GM21619 (cell line): Measurements from ENCODE around the gene TKTL1.
A peak's percentile ranks its signal among the peaks of the same experiment; 100 is the strongest.

Source experiments
- ATAC-seq: cut with Tn5 transposase; IDR thresholded peaks from one replicate; pipeline ENCODE4 v1.9.1; 2021; ENCODE audit not compliant: unreplicated experiment

The TKTL1 gene

GRCh38 chrX:154309041-154309775 lies 13.6 kb downstream of the TKTL1 start:
- ATAC-seq, result no peak

DNA sequence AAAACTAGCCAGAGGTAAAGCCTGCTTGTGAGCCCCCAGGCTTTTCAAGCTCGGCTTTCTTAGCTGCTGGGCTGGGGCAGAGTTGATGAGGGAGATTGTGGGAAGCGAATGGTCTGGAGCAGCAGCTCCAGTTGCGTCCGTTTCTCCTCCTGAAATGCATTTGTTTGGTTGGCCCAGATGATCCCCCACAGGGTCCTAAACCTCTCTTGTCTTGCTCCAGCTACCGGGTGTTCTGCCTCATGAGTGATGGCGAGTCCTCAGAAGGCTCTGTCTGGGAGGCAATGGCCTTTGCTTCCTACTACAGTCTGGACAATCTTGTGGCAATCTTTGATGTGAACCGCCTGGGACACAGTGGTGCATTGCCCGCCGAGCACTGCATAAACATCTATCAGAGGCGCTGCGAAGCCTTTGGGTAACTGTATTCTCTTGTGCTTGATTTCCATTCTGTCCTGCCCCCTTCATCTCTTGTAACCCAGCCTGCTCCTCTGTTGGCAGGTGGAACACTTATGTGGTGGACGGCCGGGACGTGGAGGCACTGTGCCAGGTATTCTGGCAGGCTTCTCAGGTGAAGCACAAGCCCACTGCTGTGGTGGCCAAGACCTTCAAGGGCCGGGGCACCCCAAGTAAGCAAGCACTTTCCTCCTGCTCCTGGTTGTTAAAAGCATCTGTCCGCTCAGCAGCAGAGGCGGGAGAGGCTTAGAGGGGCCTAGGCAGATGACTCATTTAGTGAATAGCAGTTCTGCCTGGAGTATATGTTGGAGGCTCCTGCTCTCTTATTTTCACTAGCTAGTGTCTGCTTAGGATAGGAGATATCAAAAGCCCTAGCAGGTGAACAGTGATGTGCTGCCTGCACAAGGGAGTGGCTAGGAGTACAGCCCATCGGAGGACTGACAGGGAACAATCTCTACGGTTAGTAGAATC lies 15.3 kb downstream of the TKTL1 start:
- ATAC-seq, result no peak

- no peak for ATAC-seq
Observed at GRCh38 chrX:154312116-154312515, 16.5 kb downstream of the TKTL1 start.

DNA sequence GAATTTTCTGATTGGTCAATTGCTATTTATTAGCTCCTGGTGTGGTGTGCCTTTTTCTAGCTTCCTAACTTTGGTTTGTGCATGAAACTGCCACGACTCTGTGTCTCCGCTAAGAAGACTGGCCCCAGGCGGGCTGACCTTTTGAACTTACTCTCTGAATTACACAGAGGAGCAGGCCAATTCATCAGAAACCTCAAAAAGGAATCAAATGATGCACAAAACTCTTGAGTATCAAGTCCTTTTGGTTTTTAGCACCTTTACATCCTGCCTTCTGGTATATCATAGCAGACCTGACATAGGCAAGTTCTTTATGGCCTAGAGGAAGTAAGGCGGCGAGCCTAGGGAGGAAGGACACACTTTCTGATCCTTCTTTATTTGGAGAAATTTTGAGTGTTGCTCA lies 17.6 kb downstream of the TKTL1 start:
- no peak for ATAC-seq

DNA sequence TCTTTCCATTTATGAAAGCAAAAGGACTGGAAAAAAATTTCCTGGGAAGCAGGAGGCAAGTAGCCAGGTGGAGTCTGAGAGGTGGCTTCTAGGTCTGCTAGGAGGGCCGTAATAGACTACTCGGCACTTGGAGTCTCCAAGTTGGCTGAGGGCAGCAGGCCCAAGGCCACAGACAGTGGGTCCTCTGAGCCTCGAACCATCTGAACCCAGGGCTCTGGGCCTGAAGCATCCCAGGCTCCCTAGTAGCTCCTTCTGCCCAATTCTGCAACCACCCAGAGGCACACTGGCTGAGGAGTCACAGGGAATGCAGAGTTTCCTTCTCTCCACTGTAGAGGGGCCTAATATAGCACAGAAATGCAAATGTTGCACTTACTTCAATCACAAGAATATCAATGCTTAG lies 19.8 kb downstream of the TKTL1 start:
- ATAC-seq, result no peak

GRCh38 chrX:154317391-154317995 lies 21.9 kb downstream of the TKTL1 start:
- ATAC-seq, result no peak

DNA sequence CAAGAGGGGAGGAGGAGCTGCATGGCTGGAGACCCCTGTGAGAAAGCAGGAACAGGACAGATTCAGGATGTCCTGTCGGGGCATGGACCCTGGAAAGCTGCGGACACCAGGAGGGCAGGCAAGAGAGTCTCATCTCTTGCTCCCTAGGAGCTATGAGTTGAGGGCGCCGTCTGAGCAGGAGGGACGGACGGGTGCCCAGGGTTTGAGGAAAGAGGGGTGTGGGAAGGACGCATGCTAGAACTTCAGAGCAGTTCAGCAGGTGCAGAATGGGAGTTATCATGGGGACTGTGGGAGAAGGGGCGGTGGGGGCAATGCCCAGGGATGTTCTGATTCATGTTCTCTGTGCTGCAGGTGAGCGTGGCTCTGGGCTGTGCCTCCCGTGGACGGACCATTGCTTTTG lies 24.8 kb downstream of the TKTL1 start:
- ATAC-seq, result no peak

- ATAC-seq, result no peak
Observed at GRCh38 chrX:154321152-154321551, 25.6 kb downstream of the TKTL1 start.

- no peak for ATAC-seq
Observed at GRCh38 chrX:154321594-154321993, 26.0 kb downstream of the TKTL1 start.

- ATAC-seq, result no peak
Observed at GRCh38 chrX:154322890-154323289, 27.3 kb downstream of the TKTL1 start.

DNA sequence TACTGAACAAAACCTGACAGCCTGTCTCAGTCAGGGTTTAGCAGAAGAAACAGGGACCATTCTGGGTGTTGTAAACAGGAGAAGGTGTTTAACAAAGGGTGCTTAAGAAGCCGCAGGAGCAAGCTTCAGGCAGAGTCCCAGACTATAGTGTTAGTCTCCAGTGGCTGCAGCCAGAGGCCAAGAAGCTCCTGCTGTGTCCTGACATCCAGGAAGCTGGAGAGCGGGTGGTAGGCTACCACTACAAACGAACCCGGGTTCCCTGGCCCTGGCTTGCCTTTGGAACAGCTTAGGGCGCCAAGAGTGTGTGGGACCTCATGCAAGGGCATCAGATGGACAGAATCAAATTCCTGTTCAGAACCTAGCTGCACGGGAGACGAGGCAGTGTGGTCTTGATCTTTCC lies 27.9 kb downstream of the TKTL1 start:
- ATAC-seq, result no peak

- ATAC-seq, result no peak
Observed at GRCh38 chrX:154325541-154325940, 29.9 kb downstream of the TKTL1 start.

- no peak for ATAC-seq
Observed at GRCh38 chrX:154327038-154327820, 31.6 kb downstream of the TKTL1 start.

DNA sequence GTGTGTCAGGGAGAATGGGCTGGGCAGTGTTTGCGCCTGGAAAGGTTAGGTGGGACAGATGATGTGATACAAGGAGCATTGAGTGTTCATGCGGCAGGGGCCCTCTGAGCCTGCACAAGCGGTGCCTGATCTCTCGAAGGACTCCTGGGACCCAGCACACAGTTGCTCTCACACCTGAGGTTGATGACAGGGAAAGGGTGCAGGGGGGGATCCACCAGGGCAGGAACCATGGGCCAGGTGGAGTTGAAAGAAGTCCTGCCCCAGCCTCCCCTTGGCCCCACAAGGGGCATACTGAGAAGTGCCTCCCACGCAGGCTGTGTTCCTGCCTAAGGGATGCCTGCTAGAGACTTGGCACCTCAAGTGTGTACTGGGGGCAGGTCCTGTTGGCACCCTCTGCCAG lies 33.1 kb downstream of the TKTL1 start:
- no peak for ATAC-seq

- no peak for ATAC-seq
Observed at GRCh38 chrX:154329294-154329693, 33.7 kb downstream of the TKTL1 start.

- ATAC-seq, result no peak
Observed at GRCh38 chrX:154332561-154332960, 37.0 kb downstream of the TKTL1 start.

DNA sequence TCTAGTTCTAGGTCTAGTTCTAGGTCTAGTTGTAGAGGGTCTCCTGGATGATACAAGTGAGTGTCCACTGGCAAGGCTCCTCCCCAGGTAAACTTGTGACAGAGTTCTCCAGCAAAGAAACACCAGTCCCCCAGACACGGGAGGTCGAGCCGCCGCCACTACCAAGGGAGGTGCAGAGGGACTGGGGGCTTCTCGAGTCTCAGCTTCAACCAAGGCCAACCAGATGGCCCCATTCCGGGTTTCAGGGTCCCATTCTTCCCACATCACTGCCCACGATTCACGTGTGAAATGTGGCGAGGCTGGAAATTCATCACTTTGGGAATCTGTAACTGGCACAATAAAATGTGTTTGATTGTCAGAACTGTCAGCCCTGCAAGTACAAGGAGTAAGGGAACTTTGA lies 37.5 kb downstream of the TKTL1 start:
- no peak for ATAC-seq

DNA sequence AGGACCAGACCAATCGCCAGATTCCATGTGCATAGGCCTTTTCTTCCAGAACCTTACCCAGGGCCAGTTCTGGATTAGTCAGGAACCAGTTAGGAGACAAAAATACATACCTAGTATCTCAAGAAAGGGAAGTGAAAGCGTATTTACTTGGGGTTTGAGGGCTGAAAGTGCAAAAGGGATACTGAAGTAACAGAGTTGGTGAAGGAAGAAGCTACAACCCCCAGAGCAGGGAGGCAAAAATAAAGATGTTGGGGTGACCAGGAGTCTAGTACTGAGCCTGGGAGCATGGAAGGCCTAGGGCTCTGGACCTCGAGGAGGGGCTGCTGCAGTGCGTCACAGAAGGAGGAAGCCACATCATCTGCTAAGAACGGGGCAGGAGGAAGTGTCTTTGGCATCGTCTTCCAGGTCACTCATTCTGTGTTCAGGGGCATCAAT lies 38.3 kb downstream of the TKTL1 start:
- ATAC-seq, result peak; percentile 75

DNA sequence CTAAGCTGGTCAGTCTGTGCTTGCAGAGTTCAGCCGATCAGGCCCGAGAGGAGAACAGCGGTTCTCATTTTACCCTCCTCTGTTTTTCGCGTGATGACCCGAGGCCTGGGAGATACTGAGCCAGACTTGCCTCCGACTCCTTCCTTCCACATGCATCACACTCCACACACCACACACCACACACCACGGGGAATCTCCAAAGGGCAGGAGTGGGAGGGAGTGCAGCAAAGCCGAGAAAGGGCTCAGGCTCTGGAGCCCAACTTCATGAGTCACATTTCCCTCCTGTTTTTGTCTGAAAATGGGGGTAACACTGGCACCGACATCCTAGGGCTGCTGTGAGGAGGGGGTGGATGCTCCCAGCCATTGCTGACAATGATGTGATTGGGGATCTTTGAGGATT lies 38.9 kb downstream of the TKTL1 start:
- ATAC-seq, result no peak

GRCh38 chrX:154341399-154342298 lies 46.1 kb downstream of the TKTL1 start:
- ATAC-seq, result peak; percentile 67
